IMR-90 (cell line): ENCODE data around the gene ABHD18.

Experiments used
- CEBPB ChIP-seq: IDR thresholded peaks from 2 replicates; pipeline ENCODE4 v1.6.1; 2012; ENCODE audit warnings: low read depth, low read length, improper control_type of control experiment
- POLR2A ChIP-seq: IDR thresholded peaks from 2 replicates; pipeline ENCODE4 v1.6.1; 2012; ENCODE audit warnings: mild to moderate bottlenecking, low read depth, low read length
- RFX5 ChIP-seq: IDR thresholded peaks from 2 replicates; pipeline ENCODE4 v1.8.0; 2012; ENCODE audit warnings: low read depth, mild to moderate bottlenecking, low read length, moderate library complexity
- SMC3 ChIP-seq: fragments of 150-350 bp; IDR thresholded peaks from 2 replicates; pipeline ENCODE4 v1.6.1; 2016; ENCODE audit warnings: low read depth, mild to moderate bottlenecking, antibody characterized with exemption, low read length, moderate library complexity
- USF2 ChIP-seq: fragments of 150-350 bp; IDR thresholded peaks from 2 replicates; pipeline ENCODE4 v1.6.1; 2017; ENCODE audit warnings: mild to moderate bottlenecking, antibody characterized with exemption, low read length, low read depth
- TF ChIP-seq, protein P1 (sequence below): conservative IDR thresholded peaks from 2 replicates; pipeline ENCODE4 v1.5.1; 2012; ENCODE audit warnings: mild to moderate bottlenecking, low read depth, low read length, improper control_type of control experiment

GRCh38 chr4:127975121-127975770 lies 10.0 kb downstream of the ABHD18 start:
- TF ChIP-seq RFX5 = no peak
- TF ChIP-seq, protein P1, sequence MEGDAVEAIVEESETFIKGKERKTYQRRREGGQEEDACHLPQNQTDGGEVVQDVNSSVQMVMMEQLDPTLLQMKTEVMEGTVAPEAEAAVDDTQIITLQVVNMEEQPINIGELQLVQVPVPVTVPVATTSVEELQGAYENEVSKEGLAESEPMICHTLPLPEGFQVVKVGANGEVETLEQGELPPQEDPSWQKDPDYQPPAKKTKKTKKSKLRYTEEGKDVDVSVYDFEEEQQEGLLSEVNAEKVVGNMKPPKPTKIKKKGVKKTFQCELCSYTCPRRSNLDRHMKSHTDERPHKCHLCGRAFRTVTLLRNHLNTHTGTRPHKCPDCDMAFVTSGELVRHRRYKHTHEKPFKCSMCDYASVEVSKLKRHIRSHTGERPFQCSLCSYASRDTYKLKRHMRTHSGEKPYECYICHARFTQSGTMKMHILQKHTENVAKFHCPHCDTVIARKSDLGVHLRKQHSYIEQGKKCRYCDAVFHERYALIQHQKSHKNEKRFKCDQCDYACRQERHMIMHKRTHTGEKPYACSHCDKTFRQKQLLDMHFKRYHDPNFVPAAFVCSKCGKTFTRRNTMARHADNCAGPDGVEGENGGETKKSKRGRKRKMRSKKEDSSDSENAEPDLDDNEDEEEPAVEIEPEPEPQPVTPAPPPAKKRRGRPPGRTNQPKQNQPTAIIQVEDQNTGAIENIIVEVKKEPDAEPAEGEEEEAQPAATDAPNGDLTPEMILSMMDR = no peak
- TF ChIP-seq POLR2A = no peak
- peak; percentile 96 for TF ChIP-seq CEBPB
- no peak for TF ChIP-seq USF2
- TF ChIP-seq SMC3 = no peak
